H1 (cell line): ENCODE data around the gene FAM53B. TPM values are rescaled to one million over a fixed set of nuclear protein-coding genes. Genes with fewer than 3 reads are reported as not detected.

Source experiments
- CTCF ChIA-PET: fragments of 300-600 bp; sonication (Branson Sonifier 250); formaldehyde crosslinking; loops from one replicate; lab custom pipeline; 2021; ENCODE audit not compliant: partially characterized antibody; lab: Charles Lee
- POLR2A ChIA-PET: fragments of 300-600 bp; sonication (Branson Sonifier 250); formaldehyde crosslinking; loops from one replicate; lab custom pipeline; 2021; ENCODE audit warnings: inconsistent platforms; ENCODE audit not compliant: partially characterized antibody; lab: Charles Lee
- DNase-seq, 2 experiments: peaks; one replicate each; pipeline versions ENCODE4 v3.0.0 to v3.0.0-alpha.2; 2010 to 2022; ENCODE audit warnings: low spot score in 2 of 2, low read depth in 1 of 2, mixed read lengths in 1 of 2
- FAIRE-seq: peaks from 2 replicates; lab custom pipeline; 2011; peaks lifted over from hg19 to GRCh38; lab: Jason Lieb, UNC
- H2AFZ ChIP-seq: 2 replicates; pipeline ENCODE4 v1.8.1; 2012; ENCODE audit warnings: low read length, inconsistent platforms
- H2AK5ac ChIP-seq: 2 replicates; pipeline ENCODE4 v1.6.1; 2013; ENCODE audit warnings: low read depth, low read length
- H2BK120ac ChIP-seq: replicated peaks from 2 replicates; pipeline ENCODE3; 2013; ENCODE audit warnings: low read depth, low read length, inconsistent platforms
- H2BK12ac ChIP-seq: 2 replicates; pipeline ENCODE4 v1.6.1; 2013; ENCODE audit warnings: low read depth, low read length
- H2BK15ac ChIP-seq: 2 replicates; pipeline ENCODE4 v1.6.1; 2013; ENCODE audit warnings: low read length
- H2BK20ac ChIP-seq: 2 replicates; pipeline ENCODE4 v1.6.1; 2013; ENCODE audit warnings: low read length
- H2BK5ac ChIP-seq: 2 replicates; pipeline ENCODE4 v1.6.1; 2013; ENCODE audit warnings: low read depth, low read length
- H3K14ac ChIP-seq: 2 replicates; pipeline ENCODE4 v1.6.1; 2013; ENCODE audit warnings: inconsistent platforms; ENCODE audit not compliant: insufficient read length
- H3K18ac ChIP-seq: 2 replicates; pipeline ENCODE4 v1.6.1; 2013; ENCODE audit warnings: low read length; ENCODE audit errors: extremely low read depth
- H3K23ac ChIP-seq: 2 replicates; pipeline ENCODE4 v1.6.1; 2013; ENCODE audit warnings: inconsistent platforms; ENCODE audit not compliant: insufficient read length
- H3K23me2 ChIP-seq: 2 replicates; pipeline ENCODE4 v1.6.1; 2013; ENCODE audit warnings: low read depth, low read length
- H3K27ac ChIP-seq: 2 replicates; pipeline ENCODE4 v1.6.1; 2011; ENCODE audit warnings: low read depth, low read length, inconsistent platforms
- H3K27me3 ChIP-seq, 4 experiments: replicated peaks in 1 of 4; 1 replicate in 1 of 4; 2 replicates in 3 of 4; pipeline versions ENCODE4 v1.6.1 to v1.8.1; 2011 to 2013; ENCODE audit warnings: low read length in 3 of 4, mild to moderate bottlenecking in 3 of 4, inconsistent platforms in 2 of 4, mixed read lengths in 2 of 4, moderate library complexity in 1 of 4; ENCODE audit not compliant: control insufficient read depth in 3 of 4, insufficient read depth in 3 of 4; ENCODE audit errors: extremely low read depth in 1 of 4
- H3K36me3 ChIP-seq, 4 experiments: 2 replicates each; pipeline versions ENCODE4 v1.6.1 to v1.8.1; 2011 to 2013; ENCODE audit warnings: mild to moderate bottlenecking in 4 of 4, low read length in 3 of 4, moderate library complexity in 2 of 4, control low read depth in 1 of 4, inconsistent platforms in 1 of 4; ENCODE audit not compliant: insufficient read depth in 4 of 4, control insufficient read depth in 2 of 4
- H3K4ac ChIP-seq: replicated peaks from 2 replicates; pipeline ENCODE3; 2013; ENCODE audit warnings: low read length, low read depth, mixed read lengths, inconsistent platforms; ENCODE audit not compliant: insufficient read length
- H3K4me1 ChIP-seq, 4 experiments: replicated peaks in 1 of 4; 1 replicate in 1 of 4; 2 replicates in 3 of 4; pipeline versions ENCODE4 v1.6.1 to v1.8.1; 2011 to 2013; ENCODE audit warnings: low read length in 3 of 4, inconsistent platforms in 2 of 4, mixed read lengths in 1 of 4; ENCODE audit not compliant: insufficient read depth in 4 of 4, control insufficient read depth in 3 of 4
- H3K4me2 ChIP-seq, 2 experiments: 2 replicates each; pipeline versions ENCODE4 v1.6.1 to v1.8.1; 2011 to 2013; ENCODE audit warnings: low read depth in 2 of 2, low read length in 2 of 2, control low read depth in 1 of 2, inconsistent platforms in 1 of 2, mild to moderate bottlenecking in 1 of 2; ENCODE audit not compliant: insufficient read depth in 1 of 2
- H3K4me3 ChIP-seq, 4 experiments: fragments of 200-600, 300-600 bp in 1 of 4; sonication (generic), shearing (Covaris generic), sonication (Bioruptor Twin) in 1 of 4; 2 replicates each; pipeline versions ENCODE4 v1.5.1 to v1.8.1; 2011 to 2016; ENCODE audit warnings: low read length in 4 of 4, low read depth in 3 of 4, control low read depth in 2 of 4, inconsistent platforms in 2 of 4, mild to moderate bottlenecking in 2 of 4, mixed read lengths in 1 of 4, moderate library complexity in 1 of 4; ENCODE audit not compliant: insufficient read depth in 2 of 4; ENCODE audit errors: extremely low read depth in 1 of 4
- H3K56ac ChIP-seq: replicated peaks from 2 replicates; pipeline ENCODE3; 2013; ENCODE audit warnings: low read depth, mild to moderate bottlenecking, mixed read lengths, low read length, inconsistent platforms; ENCODE audit not compliant: insufficient read length
- H3K79me1 ChIP-seq: 2 replicates; pipeline ENCODE4 v1.6.1; 2013; ENCODE audit warnings: low read depth, low read length, control low read depth
- H3K79me2 ChIP-seq, 2 experiments: 2 replicates each; pipeline versions ENCODE4 v1.6.1 to v1.8.1; 2012 to 2013; ENCODE audit warnings: low read length in 2 of 2, mild to moderate bottlenecking in 2 of 2, inconsistent platforms in 1 of 2; ENCODE audit not compliant: insufficient read depth in 2 of 2, control insufficient read depth in 1 of 2
- H3K9ac ChIP-seq, 4 experiments: replicated peaks in 1 of 4; 1 replicate in 1 of 4; 2 replicates in 3 of 4; pipeline versions ENCODE4 v1.6.1 to v1.8.1; 2011 to 2013; ENCODE audit warnings: low read depth in 3 of 4, low read length in 3 of 4, control low read depth in 2 of 4, mild to moderate bottlenecking in 2 of 4, moderate library complexity in 2 of 4, inconsistent platforms in 1 of 4; ENCODE audit errors: extremely low read depth in 1 of 4
- H3K9me3 ChIP-seq, 2 experiments: 2 replicates each; pipeline versions ENCODE4 v1.6.1 to v1.8.1; 2012 to 2013; ENCODE audit warnings: mild to moderate bottlenecking in 2 of 2, moderate library complexity in 2 of 2, control low read depth in 1 of 2, inconsistent platforms in 1 of 2, low read depth in 1 of 2, low read length in 1 of 2, mixed read lengths in 1 of 2; ENCODE audit not compliant: insufficient read depth in 2 of 2
- H4K20me1 ChIP-seq, 2 experiments: replicated peaks in 1 of 2; 2 replicates each; pipeline versions ENCODE3 to v1.8.1; 2011 to 2013; ENCODE audit warnings: inconsistent platforms in 2 of 2, low read length in 2 of 2, mild to moderate bottlenecking in 1 of 2; ENCODE audit not compliant: insufficient read depth in 2 of 2, control insufficient read depth in 1 of 2
- H4K5ac ChIP-seq: 2 replicates; pipeline ENCODE4 v1.6.1; 2013; ENCODE audit warnings: low read length, low read depth, mixed read lengths, inconsistent platforms; ENCODE audit not compliant: insufficient read length
- H4K8ac ChIP-seq: 2 replicates; pipeline ENCODE4 v1.8.0; 2013; ENCODE audit warnings: mild to moderate bottlenecking, moderate library complexity, low read length, inconsistent platforms; ENCODE audit not compliant: insufficient read depth; ENCODE audit errors: extremely low read depth
- H4K91ac ChIP-seq: replicated peaks from 2 replicates; pipeline ENCODE3; 2013; ENCODE audit warnings: low read length, mixed read lengths, inconsistent platforms; ENCODE audit not compliant: insufficient read length
- CHD2 ChIP-seq: IDR thresholded peaks from 2 replicates; pipeline ENCODE4 v1.6.1; 2012; ENCODE audit warnings: low read length, improper control_type of control experiment
- GTF2F1 ChIP-seq: IDR thresholded peaks from 2 replicates; pipeline ENCODE4 v1.6.1; 2012; ENCODE audit warnings: low read depth, low read length, improper control_type of control experiment, borderline replicate concordance
- POLR2AphosphoS5 ChIP-seq: IDR thresholded peaks from 2 replicates; pipeline ENCODE4 v1.6.1; 2011; ENCODE audit warnings: low read depth, low read length
- WGBS, 2 experiments: shearing (Covaris generic) in 1 of 2; methylation state at CpG; one replicate each; pipeline versions ENCODE4 v1.1.6 to v1.1.7; 2013 to 2015; ENCODE audit warnings: low lambda C conversion rate in 2 of 2, mixed read lengths in 2 of 2, inconsistent platforms in 1 of 2, low coverage in 1 of 2, missing lambda C conversion rate in 1 of 2; ENCODE audit not compliant: insufficient replicate concordance in 2 of 2, insufficient coverage in 1 of 2, insufficient read length in 1 of 2; ENCODE audit errors: extremely low coverage in 1 of 2, missing lambda C conversion rate in 1 of 2; 5-methylcytosine and 5-hydroxymethylcytosine counted together
- polyA plus RNA-seq, 7 experiments: library from polyadenylated mRNA; depleted of rRNA in 3 of 7; stranded (reverse) in 5 of 7; unstranded in 2 of 7; fragments of >200 nt in 5 of 7; fragments of 200-250 nt in 2 of 7; gene quantifications; 1 replicate in 5 of 7; 2 replicates in 1 of 7; 4 replicates in 1 of 7; pipeline versions ENCODE4 v1.2.1 to v1.2.3, GENCODE V29; 2011 to 2013; ENCODE audit warnings: missing spikeins in 2 of 7, mixed read lengths in 2 of 7
- total RNA-seq: library from RNA; stranded (reverse); fragmentation: NEBNext Ultra II Directional; extraction: Animal tissue kit (Norgen Biotek cat#: 25700); gene quantifications from 2 replicates; pipeline ENCODE4 v1.2.1, GENCODE V29; 2021
- TF ChIP-seq, protein P1 (sequence below): IDR thresholded peaks from 2 replicates; pipeline ENCODE4 v1.6.1; 2011; ENCODE audit warnings: low read length, improper control_type of control experiment

FAM53B gene
- total and polyA plus RNA-seq, 2 of the 8 experiments (the other 6 are each of a cell fraction or from before 2014, with no cell fraction given), result 5.3 to 14.4 TPM

- no peak overlapping the region for H4K91ac ChIP-seq
- H4K20me1 ChIP-seq, result peaks cover 3 to 8% of the 10 kb centered on the region in 2 experiments
- no peak overlapping the region for H3K56ac ChIP-seq
- no peak overlapping the region for H3K27ac ChIP-seq
- H3K4ac ChIP-seq, result no peak overlapping the region
- peaks cover 5% of the 10 kb centered on the region for H3K23me2 ChIP-seq
- H2BK120ac ChIP-seq, result no peak overlapping the region
- no peak overlapping the region for H3K14ac ChIP-seq
- no peak overlapping the region for H4K8ac ChIP-seq
- no peak overlapping the region for H2AFZ ChIP-seq
- DNase-seq, result no peak
- H3K4me3 ChIP-seq, result no peak overlapping the region
- H3K23ac ChIP-seq, result no peak overlapping the region
- ChIA-PET POLR2A (no interaction called here), CTCF (interaction anchor here (1.1 to 3.1 kb wide), 6 partner anchors 8 to 119 kb away, joined by 3 to 12 read pairs (median 5); no protein-coding TSS in a partner anchor)
- 0 out of 2 replicates have a peak, but pooled peaks cover 2% of the 10 kb centered on the region for H3K79me1 ChIP-seq
- H2AK5ac ChIP-seq, result no peak overlapping the region
- FAIRE-seq, result no peak
- no peaks in the 10 kb centered on the region for H3K36me3 ChIP-seq
- H3K9me3 ChIP-seq, result no peaks in the 10 kb centered on the region
- WGBS, 2 experiments, result 80% methylated on average over 7 of the region's 7 CpGs; no CpG with 5 or more reads in 1 of the 2 experiments
- H3K18ac ChIP-seq, result no peak overlapping the region
- H2BK5ac ChIP-seq, result no peak overlapping the region
- no peaks in the 10 kb centered on the region for H3K4me1 ChIP-seq
- H2BK20ac ChIP-seq, result no peak overlapping the region
- no peak overlapping the region for H2BK12ac ChIP-seq
- H4K5ac ChIP-seq, result no peak overlapping the region
- H3K9ac ChIP-seq, result no peak overlapping the region
- no peak overlapping the region for H2BK15ac ChIP-seq
- H3K27me3 ChIP-seq, result no peaks in the 10 kb centered on the region; a peak in 2 of 7 replicates
- H3K79me2 ChIP-seq, result no peaks in the 10 kb centered on the region
- no peak overlapping the region for H3K4me2 ChIP-seq
- TF ChIP-seq GTF2F1, result no peak
- TF ChIP-seq, protein P1, sequence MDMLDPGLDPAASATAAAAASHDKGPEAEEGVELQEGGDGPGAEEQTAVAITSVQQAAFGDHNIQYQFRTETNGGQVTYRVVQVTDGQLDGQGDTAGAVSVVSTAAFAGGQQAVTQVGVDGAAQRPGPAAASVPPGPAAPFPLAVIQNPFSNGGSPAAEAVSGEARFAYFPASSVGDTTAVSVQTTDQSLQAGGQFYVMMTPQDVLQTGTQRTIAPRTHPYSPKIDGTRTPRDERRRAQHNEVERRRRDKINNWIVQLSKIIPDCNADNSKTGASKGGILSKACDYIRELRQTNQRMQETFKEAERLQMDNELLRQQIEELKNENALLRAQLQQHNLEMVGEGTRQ, result no peak
- no peak for TF ChIP-seq CHD2
- TF ChIP-seq POLR2AphosphoS5, result no peak
These were observed 144.6 kb downstream of the FAM53B start for GRCh38 chr10:124599588-124600050.
